ENCODE measurements around the gene SSH2.
"Not testable (repeated sequence)": the region's sequence is repeated elsewhere in the genome, so short reads cannot be mapped to it uniquely, and the experiment has no call there.

SSH2 gene

DNA sequence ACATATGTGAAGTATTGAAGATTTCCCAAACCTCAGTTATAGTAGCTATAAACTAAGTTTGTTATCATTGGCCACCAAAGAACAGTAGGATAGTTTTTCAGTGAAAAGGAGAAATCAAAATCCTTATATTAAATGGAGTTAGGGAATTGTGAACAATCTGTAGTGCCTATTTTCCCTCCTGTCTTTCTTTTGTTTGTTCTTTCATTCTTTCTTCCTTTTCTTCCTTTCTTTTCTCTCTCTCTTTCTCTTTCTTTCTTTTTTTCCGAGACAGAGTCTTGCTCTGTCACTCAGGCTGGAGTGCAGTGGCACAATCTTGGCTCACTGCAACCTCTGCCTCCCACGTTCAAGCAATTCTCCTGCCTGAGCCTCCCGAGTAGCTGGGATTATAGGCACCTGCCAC is 48.8 kb downstream of the SSH2 start:
- FAIRE-seq = no peak
- no peak for DNase-seq (ENCODE audit: low spot score)

DNA sequence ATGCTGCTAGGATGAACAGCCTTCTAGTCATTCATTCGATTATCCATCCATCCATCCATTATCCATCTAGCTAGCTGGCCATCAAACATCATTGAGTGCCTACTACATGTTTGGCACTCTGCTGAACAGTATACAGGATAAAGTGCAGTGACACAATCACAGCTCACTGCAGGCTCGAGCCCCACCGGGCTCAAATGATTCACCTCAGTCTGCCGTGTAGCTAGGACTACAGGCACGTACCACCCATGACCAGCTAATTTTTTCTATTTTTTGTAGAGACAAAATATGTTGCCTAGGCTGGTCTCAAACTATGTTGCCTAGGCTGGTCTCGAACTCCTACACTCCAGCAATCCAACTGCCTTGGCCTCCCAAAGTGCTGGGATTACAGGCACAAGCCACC is 50.0 kb downstream of the SSH2 start:
- peak; percentile 58 for FAIRE-seq
- DNase-seq (ENCODE audit: low spot score) = no peak

DNA sequence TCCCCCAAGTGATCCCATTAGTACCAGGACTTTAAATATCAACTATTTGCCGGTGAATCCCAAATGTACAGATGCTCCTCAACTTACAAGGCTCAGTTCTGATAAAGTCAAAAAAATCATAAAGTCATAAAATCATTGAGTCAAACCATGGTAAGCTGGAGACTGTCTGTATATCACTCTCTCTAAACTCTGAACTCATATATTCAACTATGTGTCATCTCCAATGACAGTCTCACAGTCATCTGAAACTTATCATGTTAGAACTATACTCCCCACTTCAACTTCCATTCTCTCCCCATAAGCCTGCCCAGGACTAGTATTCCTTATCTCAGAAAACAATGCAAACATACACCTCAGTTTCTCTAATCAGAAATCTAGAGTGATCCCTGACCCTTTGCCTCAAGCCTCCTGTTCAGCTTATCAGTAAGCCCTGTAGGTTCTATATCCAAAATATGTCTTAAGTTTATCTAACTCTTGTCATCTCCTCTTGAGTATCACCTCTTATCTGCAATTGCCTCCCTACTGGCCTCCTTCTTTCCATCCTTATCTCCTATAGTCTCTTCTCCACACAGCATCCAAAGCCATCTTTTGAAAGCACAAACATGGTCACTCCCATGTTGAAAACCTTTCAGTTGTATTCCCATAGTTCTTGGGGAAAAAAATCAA is 55.0 kb downstream of the SSH2 start:
- FAIRE-seq (no peak), DNase-seq (ENCODE audit: low spot score) (no peak)

DNA sequence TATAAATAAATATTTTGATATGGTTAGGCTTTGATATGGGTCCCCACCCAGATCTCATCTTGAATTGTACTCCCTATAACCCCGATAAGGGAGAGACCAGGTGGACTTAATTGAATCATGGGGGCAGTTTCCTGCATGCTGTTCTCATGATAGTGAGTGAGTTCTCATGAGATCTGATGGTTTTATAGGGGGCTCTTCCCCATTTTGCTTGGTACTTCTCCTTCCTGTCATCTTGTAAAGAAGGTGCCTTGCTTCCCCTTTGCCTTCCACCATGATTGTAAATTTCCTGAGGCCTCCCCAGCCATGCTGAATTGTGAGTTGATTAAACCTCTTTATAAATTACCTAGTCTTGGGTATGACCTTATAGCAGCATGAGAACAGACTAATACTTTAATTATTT is 55.7 kb downstream of the SSH2 start:
- FAIRE-seq; DNase-seq (ENCODE audit: low spot score): not testable (repeated sequence)

DNA sequence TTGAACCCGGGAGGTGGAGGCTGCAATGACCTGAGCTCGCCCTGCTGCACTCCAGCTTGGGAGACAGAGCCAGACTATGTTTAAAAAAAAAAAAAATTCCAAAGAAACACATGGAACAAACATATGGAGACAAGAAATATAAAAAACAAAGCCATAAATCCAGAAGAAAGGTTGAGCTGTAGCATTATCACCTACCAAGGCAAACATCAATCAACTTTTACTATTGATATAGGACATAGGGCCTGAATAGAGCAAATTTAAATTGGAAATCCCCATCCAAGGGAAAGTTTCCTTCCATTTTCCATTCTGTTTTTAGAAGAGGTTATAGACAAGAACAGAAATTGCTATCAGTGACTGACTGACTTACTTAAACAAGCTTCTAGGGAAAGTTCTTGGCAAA is 56.6 kb downstream of the SSH2 start:
- FAIRE-seq (no peak), DNase-seq (ENCODE audit: low spot score) (no peak)

DNA sequence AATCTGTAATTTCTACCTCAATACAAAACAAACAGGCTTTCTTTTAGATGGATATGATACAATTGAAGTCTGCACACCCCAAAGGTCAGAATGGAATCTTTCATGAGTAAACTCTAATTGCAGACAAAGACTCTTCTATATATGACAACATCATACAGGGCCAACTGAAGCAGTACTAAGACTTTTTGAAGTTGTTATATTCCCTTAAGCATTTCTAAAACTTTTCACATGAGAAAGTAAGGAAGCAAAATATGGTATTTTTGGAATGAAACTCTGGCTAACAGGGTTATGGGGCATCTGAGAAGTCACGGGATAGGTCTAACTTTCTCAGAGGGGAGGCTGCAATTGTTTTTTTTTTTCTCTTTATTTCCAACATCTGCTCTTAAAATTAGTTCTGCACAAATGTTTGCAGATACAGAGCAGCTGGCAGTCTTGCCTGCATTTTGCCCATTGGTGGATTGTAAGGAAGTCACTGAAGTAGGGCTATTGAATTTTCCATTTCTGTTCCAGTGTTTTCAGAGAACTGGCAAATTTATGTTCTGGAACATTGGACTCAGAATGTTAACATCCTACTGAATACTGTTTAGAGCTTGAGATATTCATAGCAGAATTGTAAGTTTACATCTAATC is 59.1 kb downstream of the SSH2 start:
- DNase-seq (ENCODE audit: low spot score) (no peak), FAIRE-seq (no peak)

DNA sequence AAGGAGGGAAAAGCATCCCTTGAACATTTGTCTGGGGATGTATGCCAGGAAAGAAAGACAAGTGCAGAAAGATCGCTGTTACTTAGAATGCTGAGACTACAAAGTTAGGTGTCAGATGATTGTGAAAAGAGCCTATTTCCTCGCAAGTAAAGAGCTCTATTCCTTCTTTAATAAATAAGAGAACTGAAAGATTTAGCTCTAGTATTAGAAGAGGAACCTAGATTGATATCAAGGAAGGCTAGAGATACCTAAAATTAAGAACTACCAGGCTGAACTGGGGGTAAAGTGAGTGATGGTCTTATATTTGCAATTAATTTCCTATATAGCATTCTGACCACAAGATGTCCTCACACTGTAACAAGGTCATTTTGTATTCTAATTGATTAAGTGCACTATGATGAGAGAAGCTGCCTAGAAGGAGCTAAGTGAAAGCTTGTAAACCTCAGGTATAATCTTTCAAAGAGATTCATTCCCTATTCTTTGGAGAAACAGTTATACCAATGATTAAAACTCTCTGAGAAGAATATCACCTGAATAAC is 62.3 kb downstream of the SSH2 start:
- FAIRE-seq = no peak

DNA sequence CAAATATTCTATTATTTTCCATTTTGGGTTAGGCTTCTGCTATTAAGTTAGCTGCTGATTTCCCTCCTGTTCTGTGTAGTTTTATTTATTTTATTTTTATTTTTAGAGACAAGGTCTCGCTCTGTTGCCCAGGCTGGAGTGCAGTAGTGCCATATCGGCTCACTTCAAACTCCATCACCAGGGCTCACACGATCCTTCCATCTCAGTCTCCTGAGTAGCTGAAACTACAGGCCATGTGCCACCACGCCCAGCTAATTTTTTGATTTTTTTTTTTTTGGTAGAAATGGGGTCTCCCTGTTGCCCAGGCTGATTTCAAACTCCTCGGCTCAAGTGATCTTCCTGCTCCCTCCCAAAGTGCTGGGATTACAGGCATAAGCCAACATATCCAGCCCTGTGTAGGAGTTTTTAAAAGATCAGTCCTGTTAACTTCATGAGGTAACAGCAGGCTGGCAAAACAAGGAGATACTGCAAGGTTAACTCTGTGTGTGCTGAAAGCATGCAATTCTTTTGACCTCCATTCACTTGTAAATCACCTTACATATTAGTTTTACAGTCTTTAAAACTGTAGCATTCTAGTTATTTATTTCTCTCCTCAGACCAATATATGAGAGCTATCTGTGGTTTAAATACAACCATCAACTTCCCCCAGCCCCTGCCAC is 63.2 kb downstream of the SSH2 start:
- no peak for DNase-seq (ENCODE audit: low spot score)
- FAIRE-seq = no peak

More for the DNA sequence above, 62.3 kb downstream of the SSH2 start:
- no peak for DNase-seq (ENCODE audit: low spot score)

DNA sequence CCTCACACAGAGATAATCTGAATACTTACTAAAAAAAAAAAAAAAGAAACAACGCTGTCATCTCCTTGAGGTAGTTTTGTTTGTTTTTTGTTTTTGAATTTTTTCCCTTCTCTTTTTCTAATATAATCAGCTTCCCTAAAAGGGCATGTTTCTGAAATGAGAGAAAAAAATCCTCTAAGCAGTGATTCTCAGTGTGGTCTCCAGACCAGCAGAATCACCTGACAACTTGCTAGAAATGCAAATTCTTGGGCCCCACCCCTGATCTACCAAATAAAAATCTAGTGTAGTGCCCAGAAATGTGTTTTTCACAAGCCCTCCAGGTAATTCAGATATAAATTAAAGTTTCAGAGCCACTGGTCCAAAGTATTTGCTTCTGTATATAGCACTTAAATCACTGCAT is 65.4 kb downstream of the SSH2 start:
- FAIRE-seq = no peak
- DNase-seq (ENCODE audit: low spot score) = no peak

DNA sequence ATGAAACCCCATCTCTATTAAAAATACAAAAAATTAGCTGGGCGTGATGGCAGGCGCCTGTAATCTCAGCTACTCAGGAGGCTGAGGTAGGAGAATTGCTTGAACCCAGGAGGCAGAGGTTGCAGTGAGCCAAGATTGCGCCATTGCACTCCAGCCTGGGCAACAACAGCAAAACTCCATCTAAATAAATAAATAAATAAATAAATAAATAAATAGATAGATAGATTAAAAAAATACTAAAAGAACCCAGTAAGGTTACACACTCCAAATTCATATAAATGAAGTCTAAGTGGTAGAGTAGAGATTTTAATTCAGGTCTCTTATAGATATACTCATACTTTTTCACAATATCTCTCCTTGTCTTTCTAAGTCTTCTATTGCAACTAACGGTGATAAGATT is 65.9 kb downstream of the SSH2 start:
- not testable (repeated sequence) for FAIRE-seq; DNase-seq (ENCODE audit: low spot score)

DNA sequence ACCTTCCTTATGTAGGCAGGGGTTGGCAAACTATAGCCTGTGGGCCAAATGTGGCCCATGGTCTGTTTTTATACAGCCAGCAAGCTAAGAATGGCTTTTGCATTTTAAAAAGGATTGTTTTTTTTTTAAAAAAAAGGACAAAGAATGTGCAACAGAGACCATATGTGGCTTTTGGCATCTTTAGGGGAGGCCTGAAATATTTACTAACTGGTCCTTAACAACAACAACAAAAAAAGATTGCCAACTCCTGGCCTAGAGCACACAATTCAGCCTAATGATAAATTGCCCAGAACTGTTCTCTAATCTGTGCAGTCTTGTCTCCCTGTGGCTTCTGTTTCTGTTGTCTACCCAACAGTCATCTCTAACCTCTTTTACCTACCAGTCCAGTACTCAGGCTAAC is 67.1 kb downstream of the SSH2 start:
- DNase-seq (ENCODE audit: low spot score) (no peak), FAIRE-seq (no peak)

DNA sequence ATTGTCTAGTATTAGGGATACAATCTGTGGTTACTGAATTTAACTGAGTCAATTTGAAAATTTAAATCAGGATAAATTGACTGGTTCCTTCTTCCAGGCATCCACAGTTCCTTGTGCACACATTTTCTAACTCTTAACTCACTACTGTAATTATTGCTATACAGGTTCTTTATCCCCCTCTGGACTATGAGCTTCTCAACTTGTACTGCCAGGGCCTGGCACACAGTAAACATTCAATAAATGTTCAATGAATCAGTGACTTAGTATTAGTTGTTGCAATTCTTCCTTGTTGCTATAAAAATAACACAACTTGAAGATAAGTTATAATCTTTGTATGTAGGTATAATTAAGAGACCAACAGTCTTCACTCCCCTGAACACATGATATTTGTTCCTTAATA is 67.9 kb downstream of the SSH2 start:
- DNase-seq (ENCODE audit: low spot score) = no peak
- FAIRE-seq = no peak

DNA sequence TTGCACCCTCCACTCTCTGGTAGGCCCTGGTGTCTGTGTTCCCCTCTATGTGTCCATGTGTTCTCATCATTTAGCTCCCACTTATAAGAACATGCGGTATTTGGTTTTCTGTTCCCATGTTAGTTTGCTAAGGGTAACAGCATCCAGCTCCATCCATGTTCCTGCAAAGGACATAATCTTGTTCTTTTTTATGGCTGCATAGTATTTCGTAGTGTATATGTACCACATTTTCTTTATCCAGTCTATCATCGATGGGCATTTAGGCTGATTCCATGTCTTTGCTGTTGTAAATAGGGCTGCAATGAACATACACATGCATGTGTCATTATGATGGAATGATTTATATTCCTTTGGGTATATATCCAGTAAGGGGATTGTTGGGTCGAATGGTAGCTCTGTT is 70.6 kb downstream of the SSH2 start:
- DNase-seq (ENCODE audit: low spot score); FAIRE-seq: not testable (repeated sequence)

DNA sequence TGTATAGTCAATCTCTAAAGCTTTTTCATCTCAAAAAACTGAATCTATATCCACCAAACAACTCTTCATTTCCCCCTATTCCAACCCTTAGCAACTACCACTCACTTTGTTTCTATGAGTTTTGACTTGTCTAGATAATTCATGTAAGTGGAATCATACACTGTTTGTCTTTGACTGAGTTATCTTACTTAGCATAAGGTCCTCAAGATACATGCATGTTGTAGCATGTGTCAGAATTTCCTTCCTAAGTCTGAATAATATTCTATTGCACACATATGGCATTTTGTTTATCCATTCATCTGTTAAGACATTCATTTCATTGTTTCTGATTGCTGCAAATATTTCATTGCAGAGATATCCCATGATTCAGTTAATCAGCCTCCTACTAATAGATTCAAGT is 72.2 kb downstream of the SSH2 start:
- DNase-seq (ENCODE audit: low spot score) (no peak), FAIRE-seq (peak; percentile 53)

DNA sequence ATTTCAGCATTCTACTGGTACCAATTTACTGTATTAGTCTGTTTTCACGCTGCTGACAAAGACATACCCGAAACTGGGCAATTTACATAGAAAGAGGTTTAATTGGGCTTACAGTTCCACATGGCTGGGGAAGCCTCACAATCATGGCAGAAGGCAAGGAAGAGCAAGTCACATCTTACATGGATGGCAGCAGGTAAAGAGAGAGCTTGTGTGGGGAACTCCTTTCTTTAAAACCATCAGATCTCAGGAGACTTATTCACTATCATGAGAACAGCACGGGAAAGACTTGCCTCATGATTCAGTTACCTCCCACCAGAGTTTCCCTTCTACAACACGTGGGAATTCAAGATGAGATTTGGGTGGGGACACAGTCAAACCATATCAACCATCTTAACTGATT is 72.9 kb downstream of the SSH2 start:
- not testable (repeated sequence) for DNase-seq (ENCODE audit: low spot score); FAIRE-seq

DNA sequence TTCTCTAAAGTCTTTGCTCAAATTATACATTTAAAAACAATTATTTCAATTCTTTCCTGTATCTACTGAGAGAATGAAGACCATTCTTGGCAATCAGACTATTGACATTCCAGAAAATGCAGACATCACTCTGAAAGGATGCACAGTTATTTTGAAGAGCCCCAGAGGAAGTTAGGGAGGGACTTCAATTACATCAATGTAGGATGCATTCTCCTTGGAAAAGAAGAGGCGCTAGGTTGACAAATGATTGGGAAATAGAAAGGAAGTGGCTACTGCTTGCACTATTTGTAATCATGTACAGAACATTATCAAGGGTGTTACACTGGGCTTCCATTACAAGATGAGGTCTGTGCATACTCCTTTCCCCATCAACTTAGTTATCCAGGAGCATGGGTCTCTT is 74.3 kb downstream of the SSH2 start:
- no peak for DNase-seq (ENCODE audit: low spot score)
- no peak for FAIRE-seq

DNA sequence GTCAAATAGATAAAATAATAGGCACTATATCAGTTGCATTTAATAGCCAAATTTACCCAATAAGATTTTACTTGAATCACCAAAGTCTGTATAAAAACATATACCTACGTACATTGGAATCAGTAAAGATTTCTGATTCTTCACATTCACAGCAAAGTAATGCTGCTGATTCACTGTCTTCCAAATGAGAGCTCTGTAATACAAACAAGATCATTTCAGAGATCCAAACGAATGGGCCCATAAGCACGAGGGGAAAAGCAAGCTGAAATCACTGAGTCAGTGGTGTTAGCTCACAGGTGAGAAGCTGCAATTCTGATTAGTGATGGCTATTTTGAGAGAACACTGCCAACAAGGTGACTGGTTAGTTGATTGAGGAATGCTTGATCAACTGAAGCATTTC is 81.3 kb downstream of the SSH2 start:
- DNase-seq (ENCODE audit: low spot score) = no peak

DNA sequence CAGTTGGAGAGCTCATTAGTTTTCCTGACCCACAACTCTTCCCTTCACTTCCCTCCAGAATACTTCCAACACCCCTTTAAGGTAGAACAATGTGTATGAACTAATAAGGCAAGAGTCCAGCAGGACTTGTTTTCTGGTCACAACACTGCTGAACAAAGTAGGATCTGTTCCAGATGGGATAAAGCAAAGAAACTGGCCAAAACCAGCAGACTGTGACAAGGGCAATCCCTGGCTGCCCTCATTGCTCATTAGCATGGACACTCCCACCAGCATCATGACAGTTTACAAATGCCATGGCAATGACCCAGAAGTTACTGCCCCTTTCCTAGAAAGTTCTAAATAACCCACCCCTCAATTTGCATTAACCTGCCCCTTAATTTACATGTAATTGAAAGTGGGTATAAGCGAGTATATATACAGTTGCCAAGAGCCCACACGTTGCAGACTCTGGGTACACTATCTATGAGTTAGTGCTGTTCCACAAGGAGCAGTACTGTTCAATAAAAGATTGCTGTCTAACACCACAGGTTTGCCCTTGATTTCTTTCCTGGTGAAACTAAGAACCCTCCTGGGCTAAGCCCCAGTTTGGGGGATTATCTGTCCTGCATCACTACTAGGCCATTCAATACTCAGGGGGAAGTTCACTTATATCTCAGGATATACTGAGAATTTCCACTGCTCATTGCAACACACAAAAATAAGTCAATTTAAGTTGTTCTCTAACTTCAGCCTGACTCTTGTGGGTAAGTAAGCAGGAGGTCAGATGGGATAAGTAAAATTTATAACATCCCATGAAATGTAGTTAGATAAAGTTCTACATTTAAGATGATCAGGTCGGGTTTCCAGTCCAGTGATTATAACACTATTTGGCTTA is 82.3 kb downstream of the SSH2 start:
- no peak for DNase-seq (ENCODE audit: low spot score)
- no peak for FAIRE-seq

More for the DNA sequence above, 81.3 kb downstream of the SSH2 start:
- no peak for FAIRE-seq

DNA sequence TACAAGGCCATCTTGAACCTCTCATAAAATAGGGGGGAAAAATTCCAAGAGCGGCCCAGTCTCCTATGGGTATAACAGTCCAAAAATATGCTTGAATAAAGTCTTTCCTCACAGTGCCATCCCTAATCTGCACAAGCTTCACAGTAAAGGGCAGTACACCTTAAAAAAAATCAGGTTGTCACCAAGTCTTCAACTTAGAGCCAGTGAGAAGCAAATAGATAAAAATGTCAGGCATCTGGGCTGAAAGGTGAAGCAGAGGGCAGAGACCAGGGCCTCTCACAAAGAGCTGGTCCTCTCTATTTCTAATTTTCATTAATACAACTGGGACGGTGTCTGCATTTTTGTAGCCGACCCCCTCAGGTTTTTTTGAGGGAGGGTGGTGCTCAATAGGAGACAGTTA is 82.9 kb downstream of the SSH2 start:
- DNase-seq (ENCODE audit: low spot score) (no peak), FAIRE-seq (no peak)

DNA sequence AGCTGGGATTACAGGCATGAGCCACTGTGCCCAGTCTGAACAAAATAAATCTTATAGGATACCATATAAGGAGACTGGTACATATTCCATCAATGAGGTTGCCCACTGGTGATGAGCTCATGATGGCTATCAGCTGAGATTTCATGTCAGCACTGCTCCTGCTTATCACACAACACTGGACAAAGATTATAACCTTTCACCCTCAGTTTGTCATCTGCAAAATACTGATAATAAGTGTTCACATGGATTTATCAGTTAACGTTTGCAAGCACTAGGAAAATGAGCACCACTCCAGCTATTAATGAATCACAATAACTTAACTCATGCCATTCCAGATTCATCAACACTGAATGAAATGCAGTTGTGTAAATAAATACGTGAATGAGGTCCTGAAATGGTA is 83.7 kb downstream of the SSH2 start:
- FAIRE-seq (no peak), DNase-seq (ENCODE audit: low spot score) (no peak)

DNA sequence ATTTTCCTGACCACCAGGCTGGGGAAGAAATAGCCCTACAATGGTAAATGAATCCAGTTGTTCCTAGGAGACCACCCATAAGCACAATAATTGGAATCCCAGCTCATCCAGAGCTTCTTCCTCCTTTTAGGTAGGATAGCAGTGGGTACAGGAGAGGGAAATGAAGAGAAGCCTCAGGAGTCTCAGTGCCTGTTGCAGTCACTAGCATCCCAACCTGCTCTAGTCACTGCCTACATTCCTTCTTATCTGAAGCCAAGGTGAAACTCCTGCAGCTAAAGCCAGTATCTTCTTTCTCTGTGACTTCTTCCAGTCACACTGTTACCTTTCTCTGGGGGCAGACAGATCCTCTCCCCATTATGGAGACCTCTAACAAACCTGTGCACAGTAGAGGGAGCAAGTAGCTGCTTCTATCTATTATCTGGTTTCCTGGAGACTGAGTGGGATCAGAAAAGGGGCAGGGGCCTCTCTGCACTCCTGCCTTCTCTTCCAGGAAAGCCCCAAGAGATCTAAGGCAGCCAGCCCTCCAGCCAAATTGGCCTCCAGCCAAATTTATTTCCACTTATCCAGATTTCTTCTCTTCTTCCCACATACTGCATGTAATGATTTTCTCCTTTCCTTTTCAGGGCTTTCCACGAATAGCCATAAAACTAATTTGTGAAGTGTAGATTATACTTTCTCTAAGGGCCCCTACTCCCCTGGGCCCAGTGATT is 85.5 kb downstream of the SSH2 start:
- FAIRE-seq (no peak), DNase-seq (ENCODE audit: low spot score) (no peak)

Data from urothelium cell line (cell line).